Sciatic nerve (tissue), 2 donors: ENCODE results near the gene KRTAP10-8. TPM values are rescaled to one million over a fixed set of nuclear protein-coding genes. Genes with fewer than 3 reads are reported as not detected.
"Not testable (repeated sequence)": the region's sequence is repeated elsewhere in the genome, so short reads cannot be mapped to it uniquely, and the experiment has no call there.

Experiments
- ATAC-seq: fragments of 200-7000 bp; cut with Tn5 transposase; one replicate; pipeline ENCODE4 v1.9.1; 2020; ENCODE audit warnings: mild to moderate bottlenecking, moderate library complexity
- DNase-seq: peaks from one replicate; pipeline ENCODE4 v3.0.0-alpha.2; 2020; ENCODE audit warnings: low spot score
- intact Hi-C: fragments of 100-400 bp; cut with DNase I; formaldehyde crosslinking; loops from one replicate; pipeline ENCODE4 v1.14.2; 2022
- total RNA-seq: library from RNA; stranded (reverse); fragmentation: NEBNext Ultra II Directional; extraction: Animal tissue kit (Norgen Biotek cat#: 25700); gene quantifications from one replicate; pipeline ENCODE4 v1.2.1, GENCODE V29; 2021
- donor health status: DM: no; HTN: no; CAD: no.
- donor health status: DM: no; HTN: no; CAD: no.

Gene KRTAP10-8
- total RNA-seq, 1 donor from 2014 or later: not detected

DNA sequence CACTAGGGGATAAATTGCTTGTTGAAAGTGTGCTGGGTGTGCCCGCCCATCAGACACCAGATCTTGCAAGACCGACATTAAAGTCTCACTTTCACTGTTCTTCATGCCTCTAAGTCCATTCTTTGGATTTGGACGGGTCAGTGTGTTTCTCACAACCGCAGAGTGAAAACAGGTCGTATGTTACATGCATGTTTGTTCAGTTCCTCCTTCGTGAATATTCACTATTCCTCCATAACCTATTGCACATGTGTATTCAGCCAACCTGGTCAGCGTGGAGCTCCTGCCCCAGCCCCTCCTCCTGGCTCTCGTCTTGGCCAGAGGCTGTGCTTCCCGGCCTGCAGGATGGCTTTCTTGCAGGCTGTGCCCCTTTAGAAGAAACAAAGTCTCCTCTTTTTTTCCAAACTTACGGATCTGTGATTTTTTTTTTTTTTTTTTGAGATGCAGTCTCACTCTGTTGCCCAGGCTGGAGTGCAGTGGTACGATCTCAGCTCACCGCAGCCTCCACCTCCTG is 17.4 kb upstream of the KRTAP10-8 start:
- no peak for DNase-seq
- intact Hi-C loops: no loop called here
- no peak for ATAC-seq

DNA sequence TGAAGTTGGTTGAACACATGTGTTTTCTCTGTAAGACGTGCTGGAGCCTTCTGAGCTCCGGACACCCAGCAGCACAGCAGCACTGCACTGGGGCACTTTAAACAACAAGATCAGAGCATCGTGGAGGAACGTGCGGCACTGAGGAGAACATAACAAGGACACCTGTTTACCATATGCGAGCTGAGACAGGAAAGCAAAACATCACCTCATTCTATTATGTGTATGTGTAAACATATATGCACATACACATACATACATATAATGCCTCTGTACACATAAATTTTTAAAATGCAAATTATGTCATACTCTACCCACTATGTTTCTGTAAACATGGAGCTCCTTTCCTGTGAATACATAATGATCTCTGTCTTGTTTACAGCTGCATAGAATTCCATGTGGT is 16.4 kb upstream of the KRTAP10-8 start:
- intact Hi-C loops: no loop called here
- DNase-seq: no peak
- ATAC-seq: no peak

DNA sequence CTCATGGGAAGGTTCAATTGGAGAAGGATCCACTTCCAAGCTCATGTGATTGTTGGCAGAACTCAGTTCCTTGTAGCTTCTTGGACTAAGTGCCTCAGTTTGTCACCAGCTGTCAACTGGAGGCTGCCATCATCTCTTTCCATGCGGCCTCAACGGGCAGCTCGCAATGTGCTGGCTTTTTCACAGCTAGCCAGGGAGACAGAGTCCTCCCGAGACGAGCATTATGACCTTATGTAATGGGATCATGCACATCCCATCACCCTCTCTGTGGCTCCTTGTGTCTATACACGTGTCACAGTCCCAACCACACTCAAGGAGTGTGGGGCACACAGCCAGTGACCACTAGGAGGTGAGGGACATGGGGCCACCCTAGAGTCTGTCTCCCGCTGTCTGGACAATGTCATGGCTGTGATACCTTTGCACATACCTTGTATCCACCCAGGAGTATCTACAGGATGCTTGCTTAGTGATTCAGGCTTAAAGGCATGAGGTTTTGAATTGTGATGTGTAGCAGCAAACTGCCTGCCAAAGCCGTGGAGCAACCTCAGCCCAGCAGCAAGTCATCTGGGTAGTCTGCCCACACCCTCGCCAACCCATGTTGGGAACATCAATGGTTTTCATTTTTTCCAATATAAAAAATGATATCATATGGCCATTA is 15.7 kb upstream of the KRTAP10-8 start:
- DNase-seq (no peak), ATAC-seq (no peak)
- intact Hi-C loops: no loop called here

GRCh38 chr21:44598061-44598460 is 13.8 kb upstream of the KRTAP10-8 start:
- intact Hi-C loops: no loop called here
- ATAC-seq (no peak), DNase-seq (no peak)

- ATAC-seq: no peak
- intact Hi-C loops: no loop called here
- no peak for DNase-seq
Measured at GRCh38 chr21:44599264-44600029, 12.4 kb upstream of the KRTAP10-8 start.

DNA sequence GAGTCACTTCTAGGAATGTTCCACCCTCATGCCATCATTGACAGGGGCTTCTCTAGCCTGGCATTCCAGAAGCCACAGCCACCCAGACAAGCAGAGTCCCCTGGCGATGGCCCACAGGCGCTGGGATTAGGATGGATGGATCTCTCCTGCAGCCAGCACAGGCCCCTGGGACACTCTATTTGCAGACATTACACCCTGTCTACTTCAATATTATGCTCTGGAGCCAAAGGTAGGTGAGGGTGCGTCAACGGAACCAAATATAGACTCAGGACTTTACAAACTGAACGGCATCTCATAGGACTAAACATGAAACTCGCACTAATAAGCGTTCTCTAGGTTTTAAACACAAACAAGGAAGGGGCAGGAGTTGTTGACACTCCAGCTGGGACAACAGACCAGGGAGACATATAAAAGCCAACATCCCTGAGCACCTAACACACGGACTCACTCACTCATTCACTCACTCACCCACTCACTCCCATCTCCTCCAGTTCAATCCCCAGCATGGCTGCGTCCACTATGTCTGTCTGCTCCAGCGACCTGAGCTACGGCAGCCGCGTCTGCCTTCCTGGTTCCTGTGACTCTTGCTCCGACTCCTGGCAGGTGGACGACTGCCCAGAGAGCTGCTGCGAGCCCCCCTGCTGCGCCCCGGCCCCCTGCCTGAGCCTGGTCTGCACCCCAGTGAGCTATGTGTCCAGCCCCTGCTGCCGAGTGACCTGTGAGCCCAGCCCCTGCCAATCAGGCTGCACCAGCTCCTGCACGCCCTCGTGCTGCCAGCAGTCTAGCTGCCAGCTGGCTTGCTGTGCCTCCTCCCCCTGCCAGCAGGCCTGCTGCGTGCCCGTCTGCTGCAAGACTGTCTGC is 11.5 kb upstream of the KRTAP10-8 start, which contains the start of gene KRTAP10-7:
Gene KRTAP10-7 (plus strand): TSS at position 480 of the 861 bp plus-strand sequence. CDS start 25 bp downstream, at position 505.
- ATAC-seq, intact Hi-C loops, DNase-seq: not testable (repeated sequence)

- intact Hi-C loops, DNase-seq, ATAC-seq: not testable (repeated sequence)
Measured at GRCh38 chr21:44601091-44601490, 10.8 kb upstream of the KRTAP10-8 start.

GRCh38 chr21:44601596-44602462 is 10.1 kb upstream of the KRTAP10-8 start:
- intact Hi-C loops: no loop called here
- DNase-seq: no peak
- ATAC-seq: no peak

DNA sequence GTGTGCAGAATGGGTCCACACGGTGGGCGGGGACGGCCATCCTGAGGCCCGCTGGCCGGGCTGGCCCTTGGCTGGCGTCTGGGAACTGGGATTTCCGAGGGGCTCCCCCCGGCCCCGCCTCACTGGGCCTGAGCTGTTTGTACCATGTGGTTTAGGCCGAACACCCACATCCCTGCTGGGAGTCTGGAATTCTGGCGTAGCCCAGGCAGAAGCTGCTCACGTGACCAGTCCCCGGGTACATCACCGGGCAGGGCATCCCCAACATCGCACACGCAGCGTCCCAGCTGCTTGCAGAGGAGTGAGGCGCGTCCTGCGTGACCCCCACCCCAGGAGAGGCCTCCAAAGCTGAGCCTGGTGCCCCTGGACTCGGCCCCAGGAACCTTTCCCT is 9.4 kb upstream of the KRTAP10-8 start:
- DNase-seq (no peak), ATAC-seq (no peak)
- intact Hi-C loops: no loop called here

GRCh38 chr21:44603109-44603875 is 8.6 kb upstream of the KRTAP10-8 start:
- DNase-seq (no peak), ATAC-seq (no peak)
- intact Hi-C loops: no loop called here

- DNase-seq (no peak), ATAC-seq (no peak)
- intact Hi-C loops: no loop called here
Measured at GRCh38 chr21:44603911-44604310, 8.0 kb upstream of the KRTAP10-8 start.

DNA sequence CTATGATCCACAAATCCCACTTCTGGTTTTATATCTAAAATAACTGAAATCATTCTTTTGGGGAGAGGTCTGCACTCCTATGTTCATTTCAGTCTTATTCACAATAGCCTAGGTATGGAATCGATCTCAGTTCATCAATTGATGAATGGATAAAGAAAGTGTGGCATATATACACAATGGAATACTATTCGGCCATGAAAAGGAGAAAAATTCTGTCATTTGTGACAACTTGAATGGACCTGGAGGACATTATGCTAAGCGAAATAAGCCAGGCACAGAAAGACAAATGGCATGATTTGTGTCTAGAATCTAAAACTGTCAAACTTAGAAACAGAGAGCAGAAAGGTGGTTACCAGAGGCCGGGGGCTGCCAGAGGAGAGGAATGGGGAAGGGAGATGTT is 5.4 kb upstream of the KRTAP10-8 start:
- intact Hi-C loops: no loop called here
- ATAC-seq (no peak), DNase-seq (no peak)

DNA sequence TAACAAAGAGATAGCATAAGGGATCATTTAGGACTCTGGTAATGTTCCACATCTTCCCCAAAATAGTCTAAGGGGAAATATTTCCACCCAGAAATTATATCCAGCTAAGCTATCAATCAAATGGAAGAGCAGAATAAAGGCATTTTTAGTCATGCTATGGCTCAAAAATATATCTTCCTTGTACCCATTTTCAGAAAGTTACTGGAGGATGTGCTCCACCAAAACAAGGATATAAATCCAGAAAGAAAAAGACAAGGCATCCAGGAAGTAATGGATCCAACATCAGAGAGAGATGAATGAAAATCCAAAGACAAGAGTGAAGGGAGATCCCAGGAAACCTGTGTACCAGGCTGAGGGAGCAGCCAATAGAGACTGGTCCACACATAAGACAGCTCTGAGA is 2.7 kb upstream of the KRTAP10-8 start:
- intact Hi-C loops: no loop called here
- ATAC-seq: no peak
- no peak for DNase-seq

DNA sequence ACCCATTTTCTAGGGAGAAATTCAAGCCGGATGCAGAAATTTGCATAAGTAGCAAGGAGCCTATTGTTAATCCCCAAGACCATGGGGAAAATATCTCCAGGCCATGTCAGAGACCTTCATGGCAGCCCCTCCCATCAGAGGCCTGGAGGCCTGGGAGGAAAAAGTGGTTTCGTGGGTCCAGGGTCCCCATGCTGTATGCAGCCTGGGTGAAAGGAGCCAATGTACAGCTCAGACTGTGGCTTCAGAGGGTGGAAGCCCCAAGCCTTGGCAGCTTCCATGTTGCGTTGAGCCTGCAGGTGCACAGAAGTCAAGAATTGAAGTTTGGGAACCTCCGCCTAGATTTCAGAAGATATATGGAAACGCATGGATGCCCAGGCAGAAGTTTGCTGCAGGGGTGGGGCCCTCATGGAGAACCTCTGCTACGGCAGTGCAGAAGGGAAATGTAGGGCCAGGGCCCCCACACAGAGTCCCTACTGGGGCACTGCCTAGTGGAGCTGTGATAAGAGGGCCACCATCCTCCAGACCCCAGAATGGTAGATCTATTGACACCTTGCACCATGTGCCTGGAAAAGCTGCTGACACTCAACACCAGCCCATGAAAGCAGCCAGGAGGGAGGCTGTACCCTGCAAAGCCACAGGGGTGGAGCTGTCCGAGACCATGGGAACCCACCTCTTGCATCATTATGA is 1.6 kb upstream of the KRTAP10-8 start:
- intact Hi-C loops, ATAC-seq, DNase-seq: not testable (repeated sequence)

DNA sequence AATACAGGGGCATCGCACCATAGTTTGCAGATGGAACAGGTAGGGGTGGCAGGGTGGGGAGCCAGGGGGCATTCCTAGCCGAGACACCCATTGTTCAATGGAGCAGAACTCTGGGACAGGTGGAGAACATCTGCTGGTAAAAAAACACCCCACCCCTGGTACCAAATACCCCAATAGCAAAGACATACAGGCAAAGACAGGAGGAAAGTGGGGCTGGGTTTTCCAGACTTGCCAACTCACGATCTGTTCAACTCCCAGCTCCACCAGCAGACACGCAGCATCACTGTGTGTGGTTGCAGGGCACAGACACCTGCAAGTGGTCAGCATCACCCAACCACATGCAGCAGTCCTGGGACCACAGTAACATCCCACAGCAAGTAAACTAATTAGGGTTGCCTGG is 328 bp upstream of the KRTAP10-8 start:
- ATAC-seq: no peak

GRCh38 chr21:44612669-44613229 is 870 bp downstream of the KRTAP10-8 start:
- intact Hi-C loops: no loop called here
- DNase-seq: no peak
- no peak for ATAC-seq

More for the DNA sequence above, 328 bp upstream of the KRTAP10-8 start:
- intact Hi-C loops: no loop called here
- no peak for DNase-seq
